HG03064 (cell line): Measurements from ENCODE around the gene TUBA8.

Experiments
- ATAC-seq: cut with Tn5 transposase; IDR thresholded peaks from one replicate; pipeline ENCODE4 v1.9.1; 2021; ENCODE audit warnings: low read depth; ENCODE audit not compliant: unreplicated experiment

The TUBA8 gene

DNA sequence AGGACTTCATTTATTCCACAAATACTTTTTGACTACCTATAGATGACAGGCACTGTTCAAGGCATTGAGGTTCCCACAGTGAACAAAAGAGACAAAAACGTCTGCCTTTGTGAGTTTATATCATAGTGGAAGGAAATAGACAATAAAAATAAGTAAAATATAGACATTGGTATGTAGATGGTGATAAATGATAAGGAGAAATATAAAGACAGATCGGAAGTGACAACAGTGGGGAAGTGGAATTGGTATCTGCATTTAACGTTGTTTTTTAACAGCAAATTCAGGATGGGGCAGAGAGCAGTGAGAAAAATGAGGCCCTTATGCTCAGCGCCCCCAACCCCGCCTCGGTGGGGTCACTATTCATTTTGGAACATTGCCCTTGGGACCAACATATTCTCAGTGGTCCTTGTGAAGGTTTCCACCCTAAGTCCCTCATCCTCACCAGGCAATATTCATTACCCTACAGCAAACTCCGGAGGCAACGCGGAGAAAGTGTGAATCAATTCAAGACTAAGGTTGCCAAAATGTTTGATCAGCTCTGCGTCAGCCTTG lies 33.4 kb upstream of the TUBA8 start:
- ATAC-seq: peak; percentile 11

DNA sequence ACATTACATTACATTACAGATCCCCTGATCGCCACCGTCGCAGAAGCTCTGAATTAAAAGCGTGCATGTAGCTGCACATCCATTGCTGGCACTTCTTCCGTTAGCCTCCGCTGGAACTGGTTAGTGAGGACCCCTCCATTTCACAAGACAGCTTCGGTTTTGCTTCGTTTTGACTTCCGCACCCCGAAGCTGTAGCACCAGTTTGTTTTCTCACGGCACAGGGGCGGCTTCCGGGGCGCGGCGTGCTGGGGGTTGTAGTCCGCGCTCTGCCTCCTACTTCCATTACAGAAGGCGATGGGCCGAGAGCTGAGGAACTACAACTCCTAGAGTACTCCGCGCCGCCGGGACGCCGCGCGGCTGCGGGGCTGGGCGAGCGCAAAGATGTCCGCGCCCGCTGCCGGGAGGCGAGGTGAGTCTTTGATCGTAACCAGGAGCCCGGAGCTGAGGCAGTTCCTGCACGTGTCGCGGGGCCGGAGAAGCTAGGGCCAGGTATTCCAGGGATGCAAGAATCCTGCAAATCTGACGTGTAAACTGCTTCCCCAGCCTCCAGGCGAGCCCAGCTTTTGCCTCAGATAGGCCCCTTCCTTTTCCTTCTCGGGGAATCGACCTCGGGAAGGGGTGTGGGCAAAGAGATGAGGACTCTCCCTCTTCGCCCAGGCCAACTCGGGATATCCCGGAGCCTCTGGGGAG lies 32.8 kb upstream of the TUBA8 start, which contains the start of gene PEX26:
Gene PEX26, plus strand, starts transcription at position 352 of the 690 bp plus-strand sequence. CDS start 387 bp downstream, outside the sequence.
- peak; percentile 95 for ATAC-seq

DNA sequence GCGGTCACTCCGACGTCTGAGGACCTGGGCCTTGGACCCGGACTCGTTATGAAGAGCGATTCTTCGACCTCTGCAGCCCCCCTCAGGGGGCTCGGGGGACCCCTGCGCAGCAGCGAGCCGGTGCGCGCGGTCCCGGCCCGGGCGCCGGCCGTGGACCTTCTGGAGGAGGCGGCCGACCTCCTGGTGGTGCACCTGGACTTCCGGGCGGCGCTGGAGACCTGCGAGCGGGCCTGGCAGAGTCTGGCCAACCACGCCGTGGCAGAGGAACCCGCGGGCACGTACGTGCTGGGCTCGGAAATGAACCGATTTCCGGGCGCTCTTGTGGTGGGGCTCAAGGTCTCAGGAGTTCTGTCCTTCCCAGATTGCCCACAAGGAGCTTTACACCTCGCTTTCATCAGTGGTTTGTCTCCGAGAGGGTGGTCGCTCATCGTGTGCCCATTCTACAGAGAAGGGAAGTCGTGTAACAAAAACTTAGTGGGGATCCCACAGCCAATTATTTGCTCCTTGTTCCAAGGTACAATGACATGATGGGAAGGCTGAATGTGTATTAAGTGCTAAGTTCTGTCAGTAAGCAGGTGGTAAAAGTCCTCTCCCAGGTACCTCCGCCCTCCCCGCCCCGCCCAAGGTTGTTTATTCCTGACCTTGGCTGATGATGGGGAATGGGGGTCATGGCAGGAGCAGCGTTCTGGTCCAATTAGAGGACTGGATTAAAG lies 32.1 kb upstream of the TUBA8 start:
- ATAC-seq: no peak

DNA sequence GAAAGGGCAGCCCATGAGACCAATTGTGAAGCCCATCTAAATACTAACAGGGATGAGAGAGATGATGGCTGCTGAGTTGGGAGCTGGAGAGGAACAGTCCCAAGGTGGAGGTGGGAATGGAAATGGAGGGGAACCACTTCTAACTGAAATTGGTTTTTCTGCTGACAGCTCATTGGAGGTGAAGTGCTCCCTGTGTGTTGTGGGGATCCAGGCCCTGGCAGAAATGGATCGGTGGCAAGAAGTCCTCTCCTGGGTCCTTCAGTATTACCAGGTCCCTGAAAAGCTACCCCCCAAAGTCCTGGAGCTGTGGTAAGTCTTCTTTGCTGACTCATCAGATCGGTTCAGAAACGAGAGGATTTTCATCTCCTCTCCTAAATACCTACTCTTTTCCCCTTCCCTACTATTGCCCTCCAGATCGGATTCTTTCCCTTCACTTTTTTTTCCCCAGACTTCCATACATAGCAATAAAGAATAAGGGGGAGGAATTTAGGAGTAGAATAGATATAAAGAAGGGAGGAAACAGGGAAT lies 30.8 kb upstream of the TUBA8 start:
- ATAC-seq: no peak

DNA sequence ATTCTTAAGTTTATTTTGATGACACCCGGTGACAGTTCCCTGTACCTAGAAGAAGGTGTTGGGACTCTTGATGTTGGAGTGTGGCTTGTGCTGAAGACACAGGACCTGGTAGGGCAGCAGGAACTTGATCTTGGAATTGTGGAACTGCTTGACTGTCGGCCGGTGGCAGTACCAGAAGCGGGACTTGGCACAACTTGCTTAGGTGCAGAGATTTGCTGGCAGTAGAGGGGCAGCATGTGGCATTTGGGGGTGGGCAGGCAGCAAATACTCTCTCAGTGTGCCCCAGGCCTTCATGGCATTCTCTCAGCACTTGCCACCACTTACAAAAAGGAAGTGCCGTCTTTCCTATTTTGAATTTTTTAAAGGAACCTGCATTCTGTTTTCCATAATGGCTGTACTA lies 29.2 kb upstream of the TUBA8 start:
- no peak for ATAC-seq

DNA sequence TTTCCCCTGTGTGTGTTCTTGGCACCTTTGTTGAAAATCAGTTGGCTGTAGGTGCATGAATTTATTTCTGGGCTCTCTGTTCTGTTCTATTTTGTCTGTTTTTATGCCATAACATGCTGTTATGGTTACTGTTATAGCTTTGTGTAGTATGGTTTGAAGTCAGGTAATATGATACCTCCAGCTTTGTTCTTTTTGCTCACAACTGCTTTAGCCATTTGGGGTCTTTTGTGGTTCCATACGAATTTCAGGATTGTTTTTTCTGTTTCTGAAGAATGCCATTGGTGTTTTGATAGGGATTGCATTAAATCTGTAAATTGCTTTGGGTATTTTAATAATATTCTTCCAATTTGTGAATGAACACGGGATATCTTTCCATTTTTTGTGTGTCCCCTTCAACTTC lies 28.1 kb upstream of the TUBA8 start:
- no peak for ATAC-seq

DNA sequence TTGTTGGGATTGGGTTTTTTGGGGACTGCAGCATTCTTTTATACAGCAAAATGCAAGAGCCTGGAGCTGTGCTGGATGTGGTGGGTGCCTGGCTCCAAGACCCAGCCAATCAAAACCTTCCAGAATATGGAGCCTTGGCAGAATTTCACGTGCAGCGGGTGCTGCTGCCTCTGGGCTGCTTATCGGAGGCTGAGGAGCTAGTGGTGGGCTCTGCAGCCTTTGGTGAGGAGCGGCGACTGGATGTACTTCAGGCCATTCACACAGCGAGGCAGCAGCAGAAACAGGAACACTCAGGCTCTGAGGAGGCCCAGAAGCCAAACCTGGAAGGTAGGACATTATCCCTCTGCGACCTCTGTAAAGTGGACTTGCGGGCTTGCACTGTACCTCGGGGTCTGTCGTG lies 27.2 kb upstream of the TUBA8 start:
- no peak for ATAC-seq

DNA sequence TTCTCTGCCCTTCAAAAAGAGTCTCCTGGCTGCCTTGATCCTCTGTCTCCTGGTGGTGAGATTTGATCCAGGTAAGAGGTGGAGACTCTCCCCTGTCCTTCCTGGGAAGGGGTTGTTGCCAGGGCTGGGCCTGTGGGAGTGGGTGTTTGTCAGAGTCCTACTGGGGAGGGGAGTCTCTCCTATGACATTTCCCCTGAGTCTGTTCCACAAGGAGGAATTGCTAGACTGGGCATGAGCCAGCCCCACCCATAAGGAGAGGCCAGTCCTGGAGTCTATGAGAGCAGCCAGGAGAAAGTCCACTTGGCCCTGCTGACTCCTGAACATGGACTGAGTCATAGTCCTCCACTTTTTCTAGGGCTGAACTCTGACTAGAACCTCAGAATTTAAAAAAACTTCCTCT lies 25.4 kb upstream of the TUBA8 start:
- no peak for ATAC-seq

DNA sequence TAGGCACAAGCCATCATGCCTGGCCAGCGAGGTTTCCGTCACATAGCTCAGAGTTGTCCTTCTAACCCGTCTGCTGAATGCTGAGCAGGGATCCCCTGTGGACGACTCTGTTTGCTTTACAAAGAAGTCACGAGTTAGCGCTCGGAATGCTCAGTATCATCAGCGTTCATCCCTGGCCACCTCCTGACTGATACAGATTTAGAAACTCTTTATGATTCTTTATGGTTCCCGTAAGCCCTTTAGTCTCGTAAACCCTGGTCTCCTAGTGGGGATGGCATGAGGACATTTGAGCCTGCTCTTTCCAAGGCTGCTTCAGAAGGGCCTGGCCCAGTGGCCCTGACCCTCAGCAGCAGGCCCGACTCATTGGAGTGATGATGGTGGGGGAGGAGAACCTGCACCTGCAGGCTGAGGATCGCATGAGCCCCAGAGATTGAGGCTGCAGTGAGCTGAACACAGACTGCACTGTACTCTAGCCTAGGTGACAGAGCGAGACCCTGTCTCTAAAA lies 23.2 kb upstream of the TUBA8 start:
- no peak for ATAC-seq

DNA sequence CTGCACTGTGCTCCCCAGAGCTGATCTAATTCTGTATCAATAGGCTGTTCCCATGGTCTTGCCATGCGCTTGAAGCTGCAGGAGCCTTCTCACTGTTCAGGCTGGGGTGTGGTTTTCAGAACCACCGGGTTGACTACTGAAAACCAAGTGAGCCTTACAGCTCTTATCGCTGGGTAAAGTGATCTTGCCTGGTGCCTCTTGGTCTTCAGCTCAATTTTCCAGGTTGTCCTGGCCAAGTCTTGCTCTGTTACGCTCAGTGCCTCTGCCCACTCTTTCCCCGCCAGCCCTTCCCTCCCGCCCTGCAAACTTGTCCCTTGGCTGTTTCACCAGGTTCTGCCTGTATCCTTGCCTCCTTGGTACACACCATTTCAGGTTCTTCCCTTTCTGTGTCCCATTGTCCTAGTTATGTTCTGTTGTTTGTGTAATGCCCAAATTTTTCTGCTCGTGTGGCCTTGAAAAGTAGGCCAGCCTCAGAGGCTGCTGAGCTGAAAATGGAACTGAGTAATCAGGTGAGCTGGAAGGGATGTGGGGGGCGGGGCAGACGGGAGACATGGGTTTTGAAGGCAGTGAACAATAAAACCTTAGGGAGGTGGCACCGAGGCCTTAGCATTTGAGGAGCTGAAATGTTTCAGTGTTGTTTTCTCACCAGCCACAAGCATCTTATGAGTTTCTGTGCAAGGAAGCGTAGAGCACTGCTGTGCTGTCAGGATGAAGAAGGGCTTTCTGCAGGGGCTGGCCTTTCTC lies 21.6 kb upstream of the TUBA8 start:
- ATAC-seq: no peak

DNA sequence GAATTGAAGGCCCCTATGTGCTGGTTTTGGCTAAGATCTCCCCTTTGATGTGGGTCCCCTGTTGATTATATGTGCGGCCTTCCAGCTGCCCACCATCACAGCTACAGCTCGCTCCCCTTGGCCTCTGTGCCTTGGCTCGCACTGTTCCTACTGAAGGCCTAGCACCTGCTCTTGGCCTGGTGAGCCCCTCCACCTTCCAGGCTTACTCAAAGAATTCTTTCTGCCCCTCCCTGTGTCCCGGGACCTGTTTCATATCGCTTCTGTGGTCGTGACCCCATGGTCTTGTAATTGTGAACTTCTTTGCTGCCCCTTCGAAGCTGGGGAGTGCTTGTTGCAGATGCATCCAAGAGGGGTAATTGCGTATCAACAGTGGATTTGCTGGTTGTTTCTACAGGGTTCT lies 20.3 kb upstream of the TUBA8 start:
- ATAC-seq: no peak

DNA sequence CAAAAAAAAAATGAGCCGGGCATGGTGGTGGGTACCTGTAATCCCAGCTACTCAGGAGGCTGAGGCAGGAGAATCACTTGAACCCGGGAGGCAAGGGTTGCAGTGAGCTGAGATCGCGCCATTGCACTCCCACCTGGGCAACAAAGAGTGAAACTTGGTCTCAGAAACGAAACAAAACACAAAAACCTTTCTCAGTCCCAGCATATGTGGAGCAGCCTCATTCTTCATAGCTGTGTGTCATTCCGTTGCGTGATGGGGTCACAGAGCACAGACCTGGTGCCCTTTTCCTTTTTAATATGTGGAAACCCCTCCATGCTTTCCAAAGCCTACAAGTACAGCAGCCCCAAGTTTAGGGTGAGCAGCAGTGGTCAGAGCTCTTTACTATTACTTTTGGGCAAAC lies 19.1 kb upstream of the TUBA8 start:
- no peak for ATAC-seq

DNA sequence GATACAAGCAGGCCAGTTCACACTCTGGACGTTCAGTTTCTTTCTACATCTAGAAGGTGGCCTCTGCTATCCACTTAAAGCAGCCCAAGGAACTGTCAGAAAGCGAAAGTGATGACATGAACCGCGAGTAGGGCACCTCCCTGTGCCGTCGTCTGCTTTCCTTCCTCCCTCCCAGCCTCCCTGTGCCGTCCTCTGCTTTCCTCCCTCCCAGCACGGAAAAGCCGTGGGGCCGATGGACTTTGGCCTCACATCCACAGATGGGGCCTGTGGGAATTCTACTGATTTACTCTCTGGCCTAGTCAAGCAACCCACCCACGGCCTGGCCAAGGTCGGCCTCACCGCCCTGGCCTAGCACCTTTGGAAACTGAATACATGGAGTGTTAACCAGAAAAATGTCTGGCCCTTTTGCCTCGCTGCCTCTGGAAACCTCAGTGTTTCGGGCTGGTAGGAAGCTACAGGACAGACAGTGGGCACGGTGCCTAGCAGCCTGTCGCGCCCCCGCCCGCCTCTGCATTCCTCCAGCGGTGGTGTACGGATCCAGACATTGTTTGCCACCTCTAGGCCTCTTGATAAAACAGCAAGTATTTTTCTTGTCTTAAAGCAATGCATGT lies 18.6 kb upstream of the TUBA8 start:
- ATAC-seq: no peak

DNA sequence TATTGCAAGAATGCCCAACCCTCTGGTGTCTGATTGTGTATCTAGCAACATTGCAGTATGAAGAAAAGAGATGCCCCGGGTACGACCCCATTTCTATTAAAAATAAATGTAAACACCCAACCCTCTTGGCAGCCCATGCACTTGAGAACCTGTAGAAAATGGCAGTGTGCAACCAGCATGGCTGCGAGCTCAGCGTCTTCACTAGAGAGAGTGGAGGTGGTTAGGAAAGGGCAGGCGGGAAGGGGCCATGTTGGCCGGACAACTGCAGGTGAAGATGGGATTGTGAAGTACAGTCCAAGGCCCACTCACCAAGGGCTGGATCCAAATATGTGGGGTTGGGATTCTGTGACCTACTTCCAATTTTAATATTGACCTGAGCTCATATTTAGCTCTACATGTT lies 16.9 kb upstream of the TUBA8 start:
- ATAC-seq: no peak

DNA sequence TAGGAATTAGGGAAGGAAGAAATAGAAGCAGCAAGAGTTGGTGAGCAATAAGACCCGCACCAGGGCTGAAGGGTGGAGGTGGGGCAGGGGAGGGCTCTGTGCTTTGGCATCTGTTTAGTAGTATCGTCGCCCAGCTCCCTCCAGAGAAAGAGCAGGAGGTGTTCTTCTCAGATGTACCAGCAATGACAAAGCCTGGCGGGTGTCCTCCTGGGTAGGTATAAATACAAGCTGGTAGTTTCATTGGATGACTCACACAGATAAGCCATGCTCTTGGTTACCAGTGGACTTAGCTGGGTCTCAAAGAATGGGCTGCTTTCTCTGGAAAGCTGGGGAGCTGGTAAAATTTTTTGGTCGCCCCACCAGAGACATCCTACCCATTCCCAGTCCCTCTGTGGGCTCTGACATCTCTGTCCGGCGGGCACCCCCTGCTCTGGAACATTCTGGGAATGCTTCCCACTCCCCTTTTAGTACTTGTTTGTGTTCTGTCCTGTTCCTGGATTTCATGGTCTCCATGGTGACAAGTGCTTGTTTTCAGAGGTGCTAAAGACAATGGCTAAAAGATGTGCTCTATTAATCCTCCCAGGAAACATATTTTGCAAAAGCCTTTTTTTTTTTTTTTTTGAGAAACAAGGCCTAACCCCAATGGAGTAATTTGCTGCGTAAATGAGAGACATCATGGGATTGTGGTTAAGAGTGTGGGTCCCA lies 15.4 kb upstream of the TUBA8 start:
- no peak for ATAC-seq

DNA sequence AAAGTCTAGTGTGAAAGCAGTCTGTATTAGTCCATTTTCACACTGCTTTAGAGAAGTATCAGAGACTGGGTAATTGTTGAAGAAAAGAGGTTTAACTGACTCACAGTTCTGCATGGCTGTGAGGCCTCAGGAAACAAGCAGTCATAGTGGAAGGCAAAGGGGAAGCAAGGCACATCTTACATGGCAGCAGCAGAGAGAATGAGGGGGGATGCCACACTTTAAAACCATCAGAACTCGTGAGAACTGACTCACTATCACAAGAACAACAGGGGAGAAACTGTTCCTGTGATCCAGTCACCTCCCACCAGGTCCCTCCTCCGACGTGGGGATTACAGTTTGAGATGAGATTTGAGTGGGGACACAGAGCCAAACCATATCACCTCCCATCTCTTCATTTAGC lies 13.8 kb upstream of the TUBA8 start:
- ATAC-seq: no peak

DNA sequence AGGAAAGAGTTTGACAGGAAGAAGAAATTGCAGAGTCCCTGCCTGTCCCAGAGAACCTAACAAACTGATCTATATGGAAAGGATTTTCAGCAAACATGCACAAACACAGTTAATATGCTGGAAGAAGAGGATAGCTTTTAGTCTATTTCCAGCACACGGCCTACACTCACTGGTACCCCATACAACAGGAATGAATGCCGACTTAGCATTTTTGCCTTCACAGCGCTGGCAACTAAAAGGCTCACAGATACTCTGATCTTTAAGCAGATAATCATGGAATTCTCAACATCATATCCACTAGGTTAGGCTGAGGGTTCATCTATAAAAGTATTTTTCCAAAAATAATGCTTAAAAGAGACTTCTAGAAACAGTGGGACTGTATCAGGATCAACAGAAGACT lies 9.8 kb upstream of the TUBA8 start:
- no peak for ATAC-seq

DNA sequence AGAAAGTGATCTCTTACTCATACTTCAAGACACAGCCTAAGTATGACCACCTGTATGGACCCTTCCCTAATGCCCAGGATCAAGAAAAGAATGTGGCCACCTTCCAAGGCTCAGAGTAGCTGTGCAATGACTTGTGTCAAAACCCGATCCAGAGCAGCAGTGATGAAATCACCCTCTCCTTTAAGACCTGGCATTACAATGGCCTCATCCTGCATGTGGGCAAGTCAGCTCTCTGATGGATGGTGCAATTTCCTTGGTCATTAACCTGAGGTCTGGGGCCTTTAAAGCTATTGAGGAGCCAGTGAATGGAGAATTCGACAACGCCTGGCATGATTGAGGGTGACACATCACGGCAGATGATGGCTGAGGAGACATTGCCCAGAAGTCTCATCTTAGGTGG lies 9.1 kb upstream of the TUBA8 start:
- no peak for ATAC-seq

DNA sequence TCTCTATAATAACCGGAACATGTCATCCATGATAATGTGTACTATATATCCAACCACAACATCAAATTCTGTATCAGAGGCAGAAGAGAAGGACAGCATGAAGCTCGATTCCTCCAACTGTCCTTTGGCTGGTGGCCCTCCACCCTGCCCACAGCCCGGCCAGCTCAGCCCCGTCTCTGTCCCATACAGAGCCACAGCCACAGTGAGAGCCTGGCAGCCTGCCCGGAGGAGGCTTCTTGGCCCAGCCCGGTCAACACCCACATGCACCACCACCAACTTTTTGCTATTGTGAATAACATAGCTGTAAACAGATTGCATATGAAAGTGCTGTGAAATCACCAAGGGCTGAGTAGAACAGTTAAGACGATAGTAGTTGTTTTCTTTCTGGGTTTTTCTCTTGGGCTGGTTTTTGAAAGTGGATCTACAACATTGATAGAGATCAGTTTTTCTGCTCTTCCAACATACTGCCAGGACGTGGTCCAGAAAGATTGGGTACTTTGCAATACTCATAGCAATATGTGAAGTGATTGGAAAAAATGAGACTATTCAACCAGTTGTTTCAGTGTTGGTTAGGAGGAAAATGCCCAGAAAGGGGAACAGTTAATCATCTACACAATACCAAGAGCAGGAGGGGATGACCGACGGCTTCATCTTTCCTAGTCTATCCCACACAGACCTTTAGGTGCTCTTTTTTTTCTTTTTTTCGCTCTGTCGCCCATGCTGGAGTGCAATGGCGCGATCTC lies 6.9 kb upstream of the TUBA8 start:
- no peak for ATAC-seq
